Psoas muscle (tissue), 8 donors: ENCODE measurements around the gene FCMR. TPM values are rescaled to one million over a fixed set of nuclear protein-coding genes. Genes with fewer than 3 reads are reported as not detected.

Experiments
- ATAC-seq, 4 donors: fragments of 200-7000 bp; cut with Tn5 transposase; one replicate each; pipeline ENCODE4 v1.9.1; 2020; ENCODE audit warnings: moderate library complexity in 3 of 4, mild to moderate bottlenecking in 2 of 4
- DNase-seq, 2 donors: peaks; one replicate each; pipeline ENCODE4 v3.0.0-alpha.2; 2020
- H3K27ac ChIP-seq: fragments of 200-600 bp; one replicate; pipeline ENCODE4 v1.8.0; 2022
- H3K27me3 ChIP-seq, 3 donors: fragments of 200-600 bp in 1 of 3; one replicate each; pipeline versions ENCODE4 v1.6.1 to v1.8.0; 2013 to 2022; ENCODE audit warnings: low read length in 2 of 3, mild to moderate bottlenecking in 2 of 3, moderate library complexity in 1 of 3; ENCODE audit not compliant: insufficient read depth in 3 of 3
- H3K36me3 ChIP-seq, 2 donors: fragments of 200-600 bp in 1 of 2; one replicate each; pipeline versions ENCODE4 v1.6.1 to v1.8.0; 2013 to 2022; ENCODE audit warnings: low read depth in 1 of 2, mild to moderate bottlenecking in 1 of 2, moderate library complexity in 1 of 2; ENCODE audit not compliant: insufficient read depth in 1 of 2
- H3K4me1 ChIP-seq: fragments of 200-600 bp; one replicate; pipeline ENCODE4 v1.8.0; 2022
- H3K4me3 ChIP-seq: fragments of 200-600 bp; one replicate; pipeline ENCODE4 v1.8.0; 2022; ENCODE audit warnings: mild to moderate bottlenecking
- H3K9me3 ChIP-seq: fragments of 200-600 bp; one replicate; pipeline ENCODE4 v1.8.0; 2022
- CTCF ChIP-seq: fragments of 200-600 bp; IDR thresholded peaks from one replicate; pipeline ENCODE4 v1.8.0; 2022; ENCODE audit warnings: antibody characterized with exemption
- WGBS, 3 donors: extraction: QIAGEN DNeasy Blood & Tissue Kit; methylation state at CpG; one replicate each; pipeline versions ENCODE4 v1.1.6 to v1.1.7; 2013; 5-methylcytosine and 5-hydroxymethylcytosine counted together
- intact Hi-C, 2 donors: fragments of 100-400 bp; cut with DNase I; formaldehyde crosslinking; loops; one replicate each; pipeline versions ENCODE4 v1.11.0 to v1.14.2; 2022
- polyA plus RNA-seq, 3 donors: library from polyadenylated mRNA; stranded (reverse); fragments of 200-250 nt; gene quantifications; one replicate each; pipeline ENCODE4 v1.2.3, GENCODE V29; 2013
- total RNA-seq, 4 donors: library from RNA; stranded (reverse); fragmentation: NEBNext Ultra II Directional in 2 of 4; extraction: Animal tissue kit (Norgen Biotek cat#: 25700) in 2 of 4; gene quantifications; one replicate each; pipeline versions ENCODE4 v1.2.1 to v1.2.4, GENCODE V29; 2021 to 2023
- donor health status: healthy with polysubstance abuse.
- donor health status: DM: no; HTN: no; CAD: no; lungs with moderate emphysema.
- donor health status: Bipolar disorder and iron deficiency.
- donor health status: healthy.
- donor health status: DM: yes; HTN: yes; CAD: no.
- donor health status: DM: no; HTN: no; CAD: no.
- donor health status: DM: no; HTN: no; CAD: no.
- donor health status: DM: yes; HTN: yes; CAD: no.

The FCMR gene
- total and polyA plus RNA-seq, 7 donors, result 1.0 to 29.5 (median 4.4) TPM

- intact Hi-C loops, result loop anchor here in 1 of 2 donors (5.0 kb wide), 1 partner anchor 40 kb away; no protein-coding TSS in a partner anchor
- Histone ChIP-seq H3K4me1 (peaks cover 6% of the 10 kb centered on the region), H3K27me3 (no peaks in the 10 kb centered on the region), H3K9me3 (no peaks in the 10 kb centered on the region), H3K36me3 (no peaks in the 10 kb centered on the region), H3K27ac (no peak overlapping the region), H3K4me3 (no peak overlapping the region)
- ATAC-seq (no peak), DNase-seq (no peak)
- TF ChIP-seq CTCF, result no peak
- WGBS, 3 donors, result 94 to 100% (median 95%) methylated on average over 1 of the region's 1 CpG
These were observed 54.5 kb downstream of the FCMR start for GRCh38 chr1:206867239-206867638.

GRCh38 chr1:206866062-206866461 lies 55.7 kb downstream of the FCMR start:
- TF ChIP-seq CTCF, result no peak
- H3K27me3 ChIP-seq, result peaks cover 0 to 3% (median 0%) of the 10 kb centered on the region in 3 donors
- H3K27ac ChIP-seq, result no peak overlapping the region
- intact Hi-C loops, result loop anchor here in 1 of 2 donors (5.0 kb wide), 1 partner anchor 41 kb away; no protein-coding TSS in a partner anchor
- no peak overlapping the region for H3K4me3 ChIP-seq
- no peak for DNase-seq
- WGBS, 3 donors, result 47 to 70% (median 49%) methylated on average over 2 of the region's 2 CpGs
- H3K36me3 ChIP-seq, result no peaks in the 10 kb centered on the region
- no peak for ATAC-seq
- H3K4me1 ChIP-seq, result peaks cover 6% of the 10 kb centered on the region
- H3K9me3 ChIP-seq, result no peaks in the 10 kb centered on the region

GRCh38 chr1:206864939-206865671 lies 56.6 kb downstream of the FCMR start, which contains the start of gene IL20:
IL20 (plus strand) TSS chr1:206865623; CDS start chr1:206865853, 230 bp downstream.
- intact Hi-C loops, result loop anchor here (2.0 to 5.0 kb wide), 3 partner anchors 42 to 233 kb away; no protein-coding TSS in a partner anchor
- Histone ChIP-seq H3K4me1 (peaks cover 6% of the 10 kb centered on the region), H3K36me3 (no peaks in the 10 kb centered on the region), H3K27ac (no peak within 1 kb of the TSS), H3K27me3 (peaks cover 0 to 5% (median 0%) of the 10 kb centered on the region in 3 donors), H3K9me3 (no peaks in the 10 kb centered on the region), H3K4me3 (no peak within 1 kb of the TSS)
- TF ChIP-seq CTCF, result peak; percentile 81
- ATAC-seq (peak; percentile 86 to 96 (median 94)), DNase-seq (peak; percentile 84 to 91)
- 46 to 51% (median 47%) methylated on average over 19 of the region's 19 CpGs for WGBS, 3 donors

- ATAC-seq, result no peak
- Histone ChIP-seq H3K27me3 (peaks cover 0 to 5% (median 0%) of the 10 kb centered on the region in 3 donors), H3K9me3 (no peaks in the 10 kb centered on the region), H3K36me3 (no peaks in the 10 kb centered on the region), H3K4me1 (peaks cover 6% of the 10 kb centered on the region), H3K4me3 (no peak overlapping the region), H3K27ac (no peak overlapping the region)
- TF ChIP-seq CTCF, result no peak
- 42 to 68% (median 57%) methylated on average over 1 of the region's 1 CpG for WGBS, 3 donors
- DNase-seq, result no peak
- intact Hi-C loops, result loop anchor here in 1 of 2 donors (5.0 kb wide), 1 partner anchor 231 kb away; no protein-coding TSS in a partner anchor
These were observed 58.5 kb downstream of the FCMR start for GRCh38 chr1:206863266-206863665.
